SJSA1 (cell line): Measurements from ENCODE around the gene SMIM28. TPM values are rescaled to one million over a fixed set of nuclear protein-coding genes. Genes with fewer than 3 reads are reported as not detected.

Source experiments
- total RNA-seq: library from RNA; depleted of rRNA; stranded (reverse); fragments of >200 nt; shearing (Covaris generic); gene quantifications from 2 replicates; pipeline ENCODE4 v1.2.3, GENCODE V29; 2014; rRNA removed

SMIM28 gene
- total RNA-seq, 1 experiment from 2014 or later = not detected

Other genes starting within 250 kb of the SMIM28 start
- gene ARFGEF3, start 216.0 kb upstream of the SMIM28 start, total RNA-seq = not detected in 2 replicates
- gene PBOV1, start 159.4 kb upstream of the SMIM28 start, total RNA-seq = not detected in 2 replicates
- 22.8 and 64.8 TPM in 2 replicates for gene HEBP2, start 26.3 kb downstream of the SMIM28 start, total RNA-seq
- 6.6 and 13.9 TPM in 2 replicates for gene NHSL1, start 121.6 kb downstream of the SMIM28 start, total RNA-seq